Measurements from ENCODE around the gene DLEU7.

GRCh38 chr13:50793026-50793425 lies 50.5 kb downstream of the DLEU7 start:
- TF ChIP-seq YY1 (tag by site-specific recombination; IDR thresholded peaks at IDR 0.05) (no peak), KLF10 (tag by site-specific recombination; IDR thresholded peaks at IDR 0.05) (no peak), CTCF (tag by site-specific recombination; IDR thresholded peaks at IDR 0.05) (no peak), ZNF510 (tag by site-specific recombination; IDR thresholded peaks at IDR 0.05; ENCODE audit: insufficient replicate concordance) (no peak), ZNF155 (tag by site-specific recombination; IDR thresholded peaks at IDR 0.05) (no peak), ZNF555 (tag by site-specific recombination; conservative IDR thresholded peaks at IDR 0.05) (no peak), KLF16 (tag by site-specific recombination; IDR thresholded peaks at IDR 0.05) (no peak)
